ENCODE data around the gene EHD3. TPM values are rescaled to one million over a fixed set of nuclear protein-coding genes. Genes with fewer than 3 reads are reported as not detected.

Gene EHD3
- total RNA-seq, 1 donor from 2014 or later: 27.9 TPM

DNA sequence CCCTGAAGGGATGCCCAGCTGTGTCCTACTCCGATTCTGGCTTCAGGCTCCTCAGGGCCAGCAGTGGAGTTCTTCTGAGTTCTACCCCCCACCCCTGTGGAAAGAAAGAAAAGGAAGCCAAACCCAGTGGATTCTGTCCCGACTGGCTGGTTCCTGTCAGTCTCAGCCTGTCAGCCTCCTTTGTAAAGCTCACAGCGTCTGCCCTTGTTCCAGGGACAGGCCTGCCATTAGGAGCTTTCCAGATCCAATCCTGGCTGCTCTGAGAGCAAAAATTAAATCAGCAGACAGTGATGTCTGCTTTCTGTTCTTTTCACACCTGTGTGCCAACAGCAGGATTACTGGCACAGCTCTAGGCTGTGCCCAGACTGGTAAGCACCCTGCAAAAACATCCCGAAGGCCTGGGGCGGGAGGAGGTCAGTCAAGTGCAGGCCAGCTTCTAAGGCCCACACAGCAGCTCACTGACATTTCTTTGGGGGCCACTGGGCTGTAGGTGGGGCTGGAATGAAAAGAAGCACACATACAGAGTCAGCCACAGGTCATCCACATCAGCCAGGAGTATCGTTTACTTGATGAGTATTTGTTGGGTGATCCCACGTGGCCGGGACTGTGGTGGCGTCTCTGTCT, 69.1 kb downstream of the EHD3 start:
- no peak for DNase-seq (ENCODE audit: missing footprints)
- intact Hi-C loops (cut with DNase I): loop anchor here (1.0 kb wide), 1 partner anchor 70 kb away; no protein-coding TSS in a partner anchor
- peak; percentile 94 for ATAC-seq

DNA sequence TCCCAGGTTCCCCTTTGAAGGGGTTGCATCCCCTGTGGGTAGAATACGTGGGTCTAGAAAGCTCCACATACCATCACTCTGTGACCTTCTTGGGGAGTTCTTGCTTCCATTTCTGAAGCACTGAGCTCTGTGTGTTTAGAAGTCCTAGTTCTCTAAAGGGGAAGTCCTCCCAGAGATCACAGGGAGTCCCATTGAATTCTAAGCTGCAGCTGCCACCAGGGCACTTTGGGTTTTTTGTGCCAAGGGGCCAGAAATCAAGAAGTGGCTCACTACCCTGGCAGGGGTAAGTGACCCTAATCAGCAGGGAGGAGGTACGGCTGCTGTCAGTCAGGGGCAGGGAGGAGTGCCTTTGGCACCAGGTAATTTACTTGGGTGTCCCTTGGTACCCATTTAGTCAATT, 70.9 kb downstream of the EHD3 start:
- intact Hi-C loops (cut with DNase I): no loop called here
- no peak for DNase-seq (ENCODE audit: missing footprints)
- no peak for ATAC-seq

DNA sequence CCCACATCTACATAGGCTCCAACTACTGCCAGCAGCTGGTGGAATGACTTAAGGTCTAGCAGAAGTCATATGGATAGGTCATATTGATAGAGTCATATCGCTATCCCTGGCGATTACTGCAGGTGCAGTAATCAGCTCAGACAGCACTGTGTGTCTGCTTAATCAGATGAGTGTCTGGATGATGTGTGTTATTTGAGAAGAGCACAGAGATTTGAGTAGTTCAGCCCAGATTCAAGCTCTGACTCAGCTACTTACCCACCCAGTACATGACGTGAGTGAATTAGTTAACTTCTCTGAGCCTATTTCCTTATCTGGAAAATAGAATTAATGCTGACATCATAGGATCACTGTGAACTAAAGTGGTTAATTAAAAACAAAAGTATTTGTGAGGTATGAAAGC, 78.9 kb downstream of the EHD3 start:
- no peak for ATAC-seq
- DNase-seq (ENCODE audit: missing footprints): no peak
- intact Hi-C loops (cut with DNase I): no loop called here

DNA sequence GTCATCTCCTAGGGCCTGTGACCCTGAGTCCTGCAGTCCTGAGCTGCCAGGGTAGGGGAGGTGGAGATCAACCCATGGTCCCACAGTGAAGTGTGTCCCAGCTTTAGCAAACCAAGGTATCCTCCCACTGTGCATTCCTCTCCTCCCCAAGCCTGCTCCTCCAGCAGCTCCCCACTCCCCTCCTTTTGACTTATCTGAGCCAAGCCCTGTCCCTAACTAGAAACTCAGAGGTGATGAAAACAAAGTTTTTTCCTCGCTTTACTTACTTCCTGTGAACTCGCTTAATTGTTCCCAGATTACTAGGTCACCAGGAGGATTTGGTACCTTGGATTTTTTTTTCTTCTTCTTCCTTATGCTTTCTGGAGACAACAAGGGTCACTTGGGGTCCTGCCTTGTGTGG, 80.8 kb downstream of the EHD3 start:
- intact Hi-C loops (cut with DNase I): no loop called here
- no peak for ATAC-seq
- no peak for DNase-seq (ENCODE audit: missing footprints)

DNA sequence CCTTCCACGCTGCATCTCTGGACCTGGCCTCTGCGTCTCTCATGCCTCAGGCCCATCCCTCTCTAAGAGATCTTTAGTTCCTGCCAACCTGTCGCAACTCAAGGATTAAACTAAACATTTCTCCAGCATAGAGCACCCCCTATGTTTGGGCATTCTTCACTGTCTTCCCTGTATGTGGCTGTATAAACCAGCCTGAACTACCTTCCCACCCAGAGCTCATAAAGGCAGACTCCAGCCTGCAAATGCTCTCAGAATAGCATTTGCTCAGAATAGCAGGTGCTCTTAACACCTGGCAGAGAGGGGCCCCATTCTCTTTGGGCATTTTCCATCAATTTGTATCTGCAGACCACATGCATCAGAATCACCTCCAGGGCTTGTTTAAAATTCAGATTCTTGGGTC, 83.4 kb downstream of the EHD3 start:
- no peak for ATAC-seq
- intact Hi-C loops (cut with DNase I): no loop called here

DNA sequence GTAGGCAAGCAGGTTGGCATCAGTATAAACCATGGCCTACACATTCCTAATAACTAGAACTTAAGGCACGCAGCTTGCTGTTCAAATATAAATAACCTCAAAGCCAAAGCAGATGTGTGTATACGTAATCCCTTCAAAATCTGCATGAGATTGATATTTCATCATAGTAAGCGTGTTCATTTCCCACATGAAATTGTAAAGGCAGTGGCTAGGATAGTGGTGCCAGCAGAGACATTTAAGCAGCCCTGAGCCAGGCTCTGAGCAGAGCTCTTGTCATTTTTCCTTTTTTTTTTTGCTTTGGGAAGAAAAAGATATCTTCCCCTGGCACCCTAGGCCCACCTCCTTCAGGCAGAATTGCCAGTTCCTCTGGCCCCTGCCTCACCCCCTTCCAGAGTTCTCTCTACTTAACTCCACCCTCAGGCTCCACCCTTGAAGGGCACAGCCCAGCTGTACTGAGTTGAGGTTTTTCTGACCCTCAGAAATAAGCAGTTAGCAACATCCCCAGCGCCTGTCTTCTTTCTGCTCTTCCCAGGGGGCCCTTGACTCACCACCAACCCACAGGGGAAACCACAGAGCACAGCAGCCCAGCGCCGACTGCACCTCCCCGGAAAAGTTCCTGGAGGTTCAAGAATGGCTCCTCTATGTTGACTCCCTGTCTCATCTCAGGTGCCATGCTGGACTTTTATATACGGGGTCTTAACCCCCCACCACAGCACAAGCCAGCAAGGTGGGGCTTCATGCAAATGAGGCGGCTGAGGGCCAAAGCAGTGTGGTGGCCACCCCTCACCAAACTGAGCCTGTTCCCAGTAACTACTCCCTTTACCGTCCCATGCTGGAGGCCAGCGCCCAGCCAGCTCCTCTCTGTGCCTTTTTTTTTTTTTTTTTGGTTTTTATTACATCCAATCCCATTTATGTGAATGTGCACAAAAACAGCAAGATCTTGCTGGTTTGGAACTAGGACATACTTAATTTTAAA, 84.7 kb downstream of the EHD3 start:
- DNase-seq (ENCODE audit: missing footprints): no peak
- peak; percentile 69 for ATAC-seq
- intact Hi-C loops (cut with DNase I): no loop called here

More for the DNA sequence above, 83.4 kb downstream of the EHD3 start:
- DNase-seq (ENCODE audit: missing footprints): no peak

Other genes starting within 250 kb of the EHD3 start
- 0.38 TPM for gene GALNT14, start 95.7 kb upstream of the EHD3 start, total RNA-seq
- 0.35 TPM for gene CAPN14, start 16.6 kb upstream of the EHD3 start, total RNA-seq
- not detected for gene XDH, start 180.6 kb downstream of the EHD3 start, total RNA-seq